Hepatic stellate cell (primary cell): ENCODE measurements around the gene MAP4K4.

Experiments used
- DNase-seq: peaks from one replicate; pipeline ENCODE4 v3.0.0; 2011; ENCODE audit warnings: low spot score

MAP4K4 gene

GRCh38 chr2:101788995-101789970, 91.8 kb downstream of the MAP4K4 start:
- no peak for DNase-seq

GRCh38 chr2:101790416-101790815, 92.9 kb downstream of the MAP4K4 start:
- no peak for DNase-seq

GRCh38 chr2:101790857-101791256, 93.3 kb downstream of the MAP4K4 start:
- DNase-seq, result no peak

- no peak for DNase-seq
Observed at GRCh38 chr2:101792208-101792607, 94.7 kb downstream of the MAP4K4 start.

- no peak for DNase-seq
Observed at GRCh38 chr2:101793277-101793969, 95.9 kb downstream of the MAP4K4 start.

- DNase-seq, result no peak
Observed at GRCh38 chr2:101794141-101794540, 96.6 kb downstream of the MAP4K4 start.

GRCh38 chr2:101795033-101795432, 97.5 kb downstream of the MAP4K4 start:
- DNase-seq, result no peak

- no peak for DNase-seq
Observed at GRCh38 chr2:101796825-101797600, 99.5 kb downstream of the MAP4K4 start.

GRCh38 chr2:101801496-101801895, 104.0 kb downstream of the MAP4K4 start:
- no peak for DNase-seq

GRCh38 chr2:101802329-101802728, 104.8 kb downstream of the MAP4K4 start:
- no peak for DNase-seq

- no peak for DNase-seq
Observed at GRCh38 chr2:101803128-101803527, 105.6 kb downstream of the MAP4K4 start.

GRCh38 chr2:101803945-101804696, 106.6 kb downstream of the MAP4K4 start:
- DNase-seq, result no peak

- peak; percentile 34 for DNase-seq
Observed at GRCh38 chr2:101805152-101806088, 107.9 kb downstream of the MAP4K4 start.

GRCh38 chr2:101806123-101806522, 108.6 kb downstream of the MAP4K4 start:
- DNase-seq, result peak; percentile 51

- DNase-seq, result no peak
Observed at GRCh38 chr2:101806701-101807100, 109.2 kb downstream of the MAP4K4 start.

GRCh38 chr2:101807242-101807641, 109.7 kb downstream of the MAP4K4 start:
- no peak for DNase-seq

- DNase-seq, result no peak
Observed at GRCh38 chr2:101808006-101808562, 110.6 kb downstream of the MAP4K4 start.

GRCh38 chr2:101809698-101810097, 112.2 kb downstream of the MAP4K4 start:
- DNase-seq, result no peak

- no peak for DNase-seq
Observed at GRCh38 chr2:101811226-101812015, 113.9 kb downstream of the MAP4K4 start.
